SK-N-MC (cell line): ENCODE results near the gene MS4A12.
"Not testable (repeated sequence)": the region's sequence is repeated elsewhere in the genome, so short reads cannot be mapped to it uniquely, and the experiment has no call there.

ENCODE experiments used
- FOXP2 ChIP-seq: optimal IDR thresholded peaks from 2 replicates; pipeline ENCODE3; 2011; ENCODE audit warnings: mild to moderate bottlenecking, moderate library complexity; ENCODE audit not compliant: insufficient read depth; ENCODE audit errors: extremely low read length, control extremely low read depth
- POLR2AphosphoS5 ChIP-seq: IDR thresholded peaks from 2 replicates; pipeline ENCODE4 v1.6.1; 2012; ENCODE audit warnings: mild to moderate bottlenecking, low read depth, low read length, borderline replicate concordance

- TF ChIP-seq FOXP2, POLR2AphosphoS5: not testable (repeated sequence)
These were observed 41.4 kb upstream of the MS4A12 start for GRCh38 chr11:60451185-60451584.
